ENCODE data around the gene HYDIN. TPM values are rescaled to one million over a fixed set of nuclear protein-coding genes. Genes with fewer than 3 reads are reported as not detected.
"Not testable (repeated sequence)": the region's sequence is repeated elsewhere in the genome, so short reads cannot be mapped to it uniquely, and the experiment has no call there.

Gene HYDIN
- polyA plus RNA-seq, 1 of the 3 experiments (the other 2 are of a cell fraction): 0.33 TPM

- CTCF ChIA-PET; H3K27ac ChIP-seq (ENCODE audit: low read depth in 2 of 2, low read length in 1 of 2); POLR2A ChIA-PET; H3K4me1 ChIP-seq (ENCODE audit: control insufficient read depth in 1 of 2, insufficient read depth in 2 of 2, low read depth in 1 of 2, low read length in 1 of 2); H3K4me2 ChIP-seq; H3F3A ChIP-seq (replicated peaks; ENCODE audit: insufficient read depth); H4K20me1 ChIP-seq (ENCODE audit: insufficient read depth); H2AFZ ChIP-seq (ENCODE audit: low read depth); H3K9me3 ChIP-seq; H3K27me3 ChIP-seq (ENCODE audit: insufficient read depth); H3K9me2 ChIP-seq; H3K4me3 ChIP-seq (ENCODE audit: low read depth in 2 of 2, low read length in 1 of 2); DNase-seq; H3K36me3 ChIP-seq (replicated peaks in 1 of 2; ENCODE audit: control insufficient read depth in 1 of 2, insufficient read depth in 2 of 2, low read length in 1 of 2); H3K9ac ChIP-seq; H3K79me2 ChIP-seq (ENCODE audit: insufficient read depth): not testable (repeated sequence)
- WGBS (ENCODE audit: low lambda C conversion rate): 53% methylated on average over 5 of the region's 6 CpGs
Observed at GRCh38 chr16:70984675-70985074, 245.8 kb downstream of the HYDIN start.

GRCh38 chr16:70968332-70968731, 262.2 kb downstream of the HYDIN start:
- H3K27ac ChIP-seq (ENCODE audit: low read depth in 2 of 2, low read length in 1 of 2); H3K27me3 ChIP-seq (ENCODE audit: insufficient read depth); H4K20me1 ChIP-seq (ENCODE audit: insufficient read depth); H3K9me2 ChIP-seq; H3K4me1 ChIP-seq (ENCODE audit: control insufficient read depth in 1 of 2, insufficient read depth in 2 of 2, low read depth in 1 of 2, low read length in 1 of 2); H2AFZ ChIP-seq (ENCODE audit: low read depth); H3K9ac ChIP-seq; H3F3A ChIP-seq (replicated peaks; ENCODE audit: insufficient read depth); H3K36me3 ChIP-seq (replicated peaks in 1 of 2; ENCODE audit: control insufficient read depth in 1 of 2, insufficient read depth in 2 of 2, low read length in 1 of 2); POLR2A ChIA-PET; H3K4me3 ChIP-seq (ENCODE audit: low read depth in 2 of 2, low read length in 1 of 2); DNase-seq; H3K79me2 ChIP-seq (ENCODE audit: insufficient read depth); CTCF ChIA-PET; H3K4me2 ChIP-seq; H3K9me3 ChIP-seq: not testable (repeated sequence)
- WGBS (ENCODE audit: low lambda C conversion rate): no CpG with 5 or more reads among the region's 3 CpGs

GRCh38 chr16:70960169-70960568, 270.4 kb downstream of the HYDIN start:
- H3K27ac ChIP-seq (ENCODE audit: low read depth in 2 of 2, low read length in 1 of 2); H3K36me3 ChIP-seq (replicated peaks in 1 of 2; ENCODE audit: control insufficient read depth in 1 of 2, insufficient read depth in 2 of 2, low read length in 1 of 2); DNase-seq; H2AFZ ChIP-seq (ENCODE audit: low read depth); H3K4me1 ChIP-seq (ENCODE audit: control insufficient read depth in 1 of 2, insufficient read depth in 2 of 2, low read depth in 1 of 2, low read length in 1 of 2); H3K9me2 ChIP-seq; H4K20me1 ChIP-seq (ENCODE audit: insufficient read depth); H3K4me2 ChIP-seq; H3K79me2 ChIP-seq (ENCODE audit: insufficient read depth); POLR2A ChIA-PET; H3K4me3 ChIP-seq (ENCODE audit: low read depth in 2 of 2, low read length in 1 of 2); CTCF ChIA-PET; H3K27me3 ChIP-seq (ENCODE audit: insufficient read depth); H3F3A ChIP-seq (replicated peaks; ENCODE audit: insufficient read depth); H3K9ac ChIP-seq; H3K9me3 ChIP-seq: not testable (repeated sequence)
- 43% methylated on average over 1 of the region's 3 CpGs for WGBS (ENCODE audit: low lambda C conversion rate)

GRCh38 chr16:70954922-70955321, 275.6 kb downstream of the HYDIN start:
- H3K36me3 ChIP-seq (replicated peaks in 1 of 2; ENCODE audit: control insufficient read depth in 1 of 2, insufficient read depth in 2 of 2, low read length in 1 of 2); H3K9me3 ChIP-seq; H3F3A ChIP-seq (replicated peaks; ENCODE audit: insufficient read depth); H3K27ac ChIP-seq (ENCODE audit: low read depth in 2 of 2, low read length in 1 of 2); H3K9ac ChIP-seq; H4K20me1 ChIP-seq (ENCODE audit: insufficient read depth); H3K4me1 ChIP-seq (ENCODE audit: control insufficient read depth in 1 of 2, insufficient read depth in 2 of 2, low read depth in 1 of 2, low read length in 1 of 2); H3K27me3 ChIP-seq (ENCODE audit: insufficient read depth); H3K79me2 ChIP-seq (ENCODE audit: insufficient read depth); DNase-seq; H3K4me2 ChIP-seq; CTCF ChIA-PET; H2AFZ ChIP-seq (ENCODE audit: low read depth); POLR2A ChIA-PET; H3K4me3 ChIP-seq (ENCODE audit: low read depth in 2 of 2, low read length in 1 of 2); H3K9me2 ChIP-seq: not testable (repeated sequence)
- 29% methylated on average over 3 of the region's 4 CpGs for WGBS (ENCODE audit: low lambda C conversion rate)

GRCh38 chr16:70953824-70954223, 276.7 kb downstream of the HYDIN start:
- CTCF ChIA-PET; H3K4me1 ChIP-seq (ENCODE audit: control insufficient read depth in 1 of 2, insufficient read depth in 2 of 2, low read depth in 1 of 2, low read length in 1 of 2); POLR2A ChIA-PET; H3K4me2 ChIP-seq; H2AFZ ChIP-seq (ENCODE audit: low read depth); H3K9me2 ChIP-seq; H4K20me1 ChIP-seq (ENCODE audit: insufficient read depth); H3K27ac ChIP-seq (ENCODE audit: low read depth in 2 of 2, low read length in 1 of 2); DNase-seq; H3K4me3 ChIP-seq (ENCODE audit: low read depth in 2 of 2, low read length in 1 of 2); H3K79me2 ChIP-seq (ENCODE audit: insufficient read depth); H3F3A ChIP-seq (replicated peaks; ENCODE audit: insufficient read depth); H3K27me3 ChIP-seq (ENCODE audit: insufficient read depth); H3K36me3 ChIP-seq (replicated peaks in 1 of 2; ENCODE audit: control insufficient read depth in 1 of 2, insufficient read depth in 2 of 2, low read length in 1 of 2); H3K9ac ChIP-seq; H3K9me3 ChIP-seq: not testable (repeated sequence)
- WGBS (ENCODE audit: low lambda C conversion rate): no CpG with 5 or more reads among the region's 5 CpGs

- H3K9me2 ChIP-seq; H3K27me3 ChIP-seq (ENCODE audit: insufficient read depth); CTCF ChIA-PET; H3K4me3 ChIP-seq (ENCODE audit: low read depth in 2 of 2, low read length in 1 of 2); H3K79me2 ChIP-seq (ENCODE audit: insufficient read depth); POLR2A ChIA-PET; H3K27ac ChIP-seq (ENCODE audit: low read depth in 2 of 2, low read length in 1 of 2); DNase-seq; H3K9me3 ChIP-seq; H3F3A ChIP-seq (replicated peaks; ENCODE audit: insufficient read depth); H3K36me3 ChIP-seq (replicated peaks in 1 of 2; ENCODE audit: control insufficient read depth in 1 of 2, insufficient read depth in 2 of 2, low read length in 1 of 2); H4K20me1 ChIP-seq (ENCODE audit: insufficient read depth); H3K4me2 ChIP-seq; H3K9ac ChIP-seq; H2AFZ ChIP-seq (ENCODE audit: low read depth); H3K4me1 ChIP-seq (ENCODE audit: control insufficient read depth in 1 of 2, insufficient read depth in 2 of 2, low read depth in 1 of 2, low read length in 1 of 2): not testable (repeated sequence)
- 54% methylated on average over 8 of the region's 15 CpGs for WGBS (ENCODE audit: low lambda C conversion rate)
Observed at GRCh38 chr16:70943551-70943950, 287.0 kb downstream of the HYDIN start.

GRCh38 chr16:70939690-70940359, 290.7 kb downstream of the HYDIN start:
- H4K20me1 ChIP-seq (ENCODE audit: insufficient read depth); DNase-seq; H3K27me3 ChIP-seq (ENCODE audit: insufficient read depth); POLR2A ChIA-PET; H3K4me2 ChIP-seq; H2AFZ ChIP-seq (ENCODE audit: low read depth); CTCF ChIA-PET; H3K9me3 ChIP-seq; H3K9ac ChIP-seq; H3K9me2 ChIP-seq; H3K27ac ChIP-seq (ENCODE audit: low read depth in 2 of 2, low read length in 1 of 2); H3K4me1 ChIP-seq (ENCODE audit: control insufficient read depth in 1 of 2, insufficient read depth in 2 of 2, low read depth in 1 of 2, low read length in 1 of 2); H3K79me2 ChIP-seq (ENCODE audit: insufficient read depth); H3F3A ChIP-seq (replicated peaks; ENCODE audit: insufficient read depth); H3K36me3 ChIP-seq (replicated peaks in 1 of 2; ENCODE audit: control insufficient read depth in 1 of 2, insufficient read depth in 2 of 2, low read length in 1 of 2); H3K4me3 ChIP-seq (ENCODE audit: low read depth in 2 of 2, low read length in 1 of 2): not testable (repeated sequence)
- WGBS (ENCODE audit: low lambda C conversion rate): 42% methylated on average over 2 of the region's 7 CpGs
